Activated T-cell treated with anti-CD3 and anti-CD28 coated beads, Interleukin-2, amount 50 U/mL, for 72 hours (primary cell): Measurements from ENCODE around the gene LLGL1. TPM values are rescaled to one million over a fixed set of nuclear protein-coding genes. Genes with fewer than 3 reads are reported as not detected.

Experiments used
- ATAC-seq, 2 donors: fragments of 150-1000 bp; cut with Tn5 transposase; replicated peaks in 1 of 2; 2 replicates each; pipeline ENCODE4 v1.10.0; 2021; ENCODE audit warnings: moderate library complexity in 2 of 2, mild to moderate bottlenecking in 1 of 2
- DNase-seq, 2 donors: peaks; one replicate each; pipeline ENCODE4 v3.0.0; 2021 to 2022; ENCODE audit warnings: mixed read lengths in 1 of 2
- H3K27ac Mint-ChIP-seq: one replicate; pipeline ENCODE4 v1.8.0; 2022; ENCODE audit warnings: mild to moderate bottlenecking, moderate library complexity, mixed read lengths
- H3K27me3 Mint-ChIP-seq: one replicate; pipeline ENCODE4 v1.8.0; 2022; ENCODE audit warnings: low read depth, mixed read lengths
- H3K36me3 Mint-ChIP-seq, 2 donors: one replicate each; pipeline ENCODE4 v1.8.0; 2022; ENCODE audit warnings: mixed read lengths in 2 of 2, mild to moderate bottlenecking in 1 of 2; ENCODE audit not compliant: insufficient read depth in 2 of 2
- H3K4me1 Mint-ChIP-seq: one replicate; pipeline ENCODE4 v1.8.0; 2022; ENCODE audit warnings: low read depth, mixed read lengths
- H3K4me3 Mint-ChIP-seq, 2 donors: one replicate each; pipeline ENCODE4 v1.8.0; 2022; ENCODE audit warnings: mild to moderate bottlenecking in 2 of 2, mixed read lengths in 2 of 2, moderate library complexity in 2 of 2
- H3K9me3 Mint-ChIP-seq, 2 donors: one replicate each; pipeline ENCODE4 v1.8.0; 2022; ENCODE audit warnings: mixed read lengths in 2 of 2
- total RNA-seq, 2 donors: library from RNA; stranded (reverse); gene quantifications; one replicate each; pipeline ENCODE4 v1.2.3, GENCODE V29; 2022

The LLGL1 gene
- total RNA-seq, 2 donors from 2014 or later, result 18.5 to 18.6 TPM

DNA sequence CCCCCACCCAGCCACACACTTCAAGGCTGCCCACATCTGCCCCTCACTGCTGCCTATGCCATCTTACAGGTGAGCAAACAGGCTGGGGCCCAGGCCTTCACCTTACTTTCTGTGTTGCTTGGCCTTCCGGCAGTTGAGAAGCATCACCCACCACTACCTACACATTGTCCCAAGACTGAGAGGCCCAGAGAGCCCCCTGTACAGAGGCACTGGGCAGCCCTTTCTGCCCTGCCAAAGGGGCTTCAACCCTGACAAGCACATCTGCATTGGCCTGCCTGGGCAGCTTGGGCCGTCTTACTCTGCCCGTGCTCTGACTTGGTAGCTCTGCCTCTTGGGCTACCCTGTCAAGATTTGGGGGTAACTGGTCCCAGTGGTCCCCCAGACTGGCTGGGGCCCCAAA, 36.2 kb downstream of the LLGL1 start:
- Mint-ChIP-seq H3K27me3 (no peaks in the 10 kb centered on the region), H3K27ac (peak overlapping the region; percentile 38), H3K4me3 (peak overlapping the region; percentile 85 to 91), H3K4me1 (peaks cover 35% of the 10 kb centered on the region), H3K9me3 (no peaks in the 10 kb centered on the region), H3K36me3 (peaks cover 0 to 3% of the 10 kb centered on the region in 2 donors)
- ATAC-seq (no peak), DNase-seq (no peak)

DNA sequence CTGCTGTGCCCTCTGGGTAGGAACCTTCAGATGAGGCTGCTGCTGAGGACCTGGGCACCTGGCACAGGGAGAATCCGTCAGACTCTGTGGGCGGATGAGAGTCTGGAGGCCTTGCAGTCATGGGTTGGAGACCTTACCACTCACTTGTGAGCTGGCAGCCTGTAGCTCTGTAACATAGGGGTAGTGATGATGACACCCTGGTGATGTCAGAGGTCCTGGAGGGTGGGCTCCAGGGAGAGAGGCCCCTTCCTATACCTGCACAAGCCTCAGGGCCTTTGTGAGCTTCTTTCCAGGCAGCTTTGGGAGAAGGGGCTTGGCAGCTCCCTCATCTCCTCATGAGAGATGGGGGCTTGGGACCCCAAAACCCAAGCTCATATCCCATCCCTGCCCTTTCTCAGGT, 36.7 kb downstream of the LLGL1 start:
- H3K27me3 Mint-ChIP-seq, result no peaks in the 10 kb centered on the region
- peak overlapping the region; percentile 85 to 91 for H3K4me3 Mint-ChIP-seq
- peak overlapping the region; percentile 38 for H3K27ac Mint-ChIP-seq
- H3K36me3 Mint-ChIP-seq, result peaks cover 0 to 3% of the 10 kb centered on the region in 2 donors
- no peak for DNase-seq
- H3K9me3 Mint-ChIP-seq, result no peaks in the 10 kb centered on the region
- H3K4me1 Mint-ChIP-seq, result peaks cover 31% of the 10 kb centered on the region
- no peak for ATAC-seq

DNA sequence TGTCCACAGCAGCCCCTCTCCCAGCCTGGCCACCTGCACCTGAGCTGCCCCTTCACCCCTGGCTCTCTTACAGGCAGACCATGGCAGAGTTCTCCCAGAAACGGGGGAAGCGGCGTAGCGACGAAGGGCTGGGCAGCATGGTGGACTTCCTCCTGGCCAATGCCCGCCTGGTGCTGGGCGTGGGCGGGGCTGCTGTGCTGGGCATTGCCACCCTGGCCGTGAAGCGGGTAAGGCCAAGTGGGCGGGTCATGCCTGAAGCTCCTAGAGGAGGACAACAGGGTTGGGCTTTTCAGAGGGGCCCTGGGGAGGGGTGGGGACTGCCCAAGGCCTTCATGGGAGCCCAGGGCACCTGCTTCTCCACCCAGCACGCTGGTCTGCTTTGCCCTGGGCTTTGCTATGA, 37.2 kb downstream of the LLGL1 start:
- H3K27me3 Mint-ChIP-seq, result no peaks in the 10 kb centered on the region
- ATAC-seq (no peak), DNase-seq (no peak)
- no peak overlapping the region for H3K4me3 Mint-ChIP-seq
- H3K4me1 Mint-ChIP-seq, result peaks cover 28% of the 10 kb centered on the region
- peaks cover 0 to 3% of the 10 kb centered on the region in 2 donors for H3K36me3 Mint-ChIP-seq
- no peaks in the 10 kb centered on the region for H3K9me3 Mint-ChIP-seq
- H3K27ac Mint-ChIP-seq, result no peak overlapping the region

DNA sequence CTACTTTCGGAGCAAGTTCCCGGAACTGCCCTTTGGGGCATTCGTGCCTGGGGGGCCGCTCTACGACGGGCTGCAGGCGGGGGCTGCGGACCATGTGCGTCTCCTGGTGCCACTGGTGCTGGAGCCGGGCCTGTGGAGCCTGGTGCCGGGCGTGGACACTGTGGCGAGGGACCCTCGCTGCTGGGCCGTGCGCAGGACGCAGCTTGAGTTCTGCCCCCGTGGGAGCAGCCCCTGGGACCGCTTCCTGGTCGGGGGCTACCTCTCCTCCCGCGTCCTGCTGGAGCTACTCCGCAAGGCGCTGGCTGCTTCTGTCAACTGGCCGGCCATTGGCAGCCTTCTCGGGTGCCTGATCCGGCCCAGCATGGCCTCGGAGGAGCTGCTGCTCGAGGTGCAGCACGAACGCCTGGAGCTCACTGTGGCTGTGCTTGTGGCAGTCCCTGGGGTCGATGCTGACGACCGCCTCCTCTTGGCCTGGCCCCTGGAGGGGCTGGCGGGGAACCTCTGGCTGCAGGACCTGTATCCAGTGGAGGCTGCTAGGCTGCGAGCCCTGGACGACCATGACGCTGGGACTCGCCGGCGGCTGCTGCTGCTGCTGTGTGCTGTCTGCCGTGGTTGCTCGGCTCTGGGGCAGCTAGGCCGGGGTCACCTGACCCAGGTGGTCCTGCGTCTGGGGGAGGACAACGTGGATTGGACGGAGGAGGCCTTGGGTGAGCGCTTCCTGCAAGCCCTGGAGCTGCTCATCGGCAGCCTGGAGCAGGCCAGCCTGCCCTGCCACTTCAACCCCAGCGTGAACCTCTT, 38.6 kb downstream of the LLGL1 start:
- DNase-seq (no peak), ATAC-seq (no peak)
- H3K9me3 Mint-ChIP-seq, result no peaks in the 10 kb centered on the region
- H3K4me1 Mint-ChIP-seq, result peaks cover 27% of the 10 kb centered on the region
- no peak overlapping the region for H3K27ac Mint-ChIP-seq
- H3K36me3 Mint-ChIP-seq, result no peaks in the 10 kb centered on the region
- H3K4me3 Mint-ChIP-seq, result no peak overlapping the region
- H3K27me3 Mint-ChIP-seq, result no peaks in the 10 kb centered on the region

DNA sequence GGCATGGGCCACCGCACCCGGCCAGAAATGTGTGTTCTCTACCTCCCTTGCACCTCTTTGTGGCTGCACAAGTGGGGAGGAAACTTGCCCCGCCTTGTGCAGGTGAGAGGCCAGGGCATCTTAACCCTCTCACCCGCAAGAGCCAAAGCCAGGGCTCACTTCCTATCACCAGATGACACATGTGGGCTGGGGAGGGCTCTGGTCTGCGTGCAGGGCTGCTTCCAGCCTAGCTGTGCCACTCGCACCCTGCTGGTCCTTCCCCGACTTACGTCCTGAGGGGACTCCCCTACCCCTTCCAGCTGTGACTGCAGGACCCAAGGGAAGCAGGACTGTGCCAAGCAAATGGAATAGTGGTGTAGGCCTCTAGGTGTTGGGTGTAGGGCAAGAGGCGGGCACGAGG, 41.9 kb downstream of the LLGL1 start:
- H3K4me1 Mint-ChIP-seq, result peaks cover 8% of the 10 kb centered on the region
- ATAC-seq (peak in 1 of 2 donors; percentile 24), DNase-seq (no peak)
- no peak overlapping the region for H3K27ac Mint-ChIP-seq
- no peaks in the 10 kb centered on the region for H3K9me3 Mint-ChIP-seq
- no peaks in the 10 kb centered on the region for H3K36me3 Mint-ChIP-seq
- no peaks in the 10 kb centered on the region for H3K27me3 Mint-ChIP-seq
- no peak overlapping the region for H3K4me3 Mint-ChIP-seq

DNA sequence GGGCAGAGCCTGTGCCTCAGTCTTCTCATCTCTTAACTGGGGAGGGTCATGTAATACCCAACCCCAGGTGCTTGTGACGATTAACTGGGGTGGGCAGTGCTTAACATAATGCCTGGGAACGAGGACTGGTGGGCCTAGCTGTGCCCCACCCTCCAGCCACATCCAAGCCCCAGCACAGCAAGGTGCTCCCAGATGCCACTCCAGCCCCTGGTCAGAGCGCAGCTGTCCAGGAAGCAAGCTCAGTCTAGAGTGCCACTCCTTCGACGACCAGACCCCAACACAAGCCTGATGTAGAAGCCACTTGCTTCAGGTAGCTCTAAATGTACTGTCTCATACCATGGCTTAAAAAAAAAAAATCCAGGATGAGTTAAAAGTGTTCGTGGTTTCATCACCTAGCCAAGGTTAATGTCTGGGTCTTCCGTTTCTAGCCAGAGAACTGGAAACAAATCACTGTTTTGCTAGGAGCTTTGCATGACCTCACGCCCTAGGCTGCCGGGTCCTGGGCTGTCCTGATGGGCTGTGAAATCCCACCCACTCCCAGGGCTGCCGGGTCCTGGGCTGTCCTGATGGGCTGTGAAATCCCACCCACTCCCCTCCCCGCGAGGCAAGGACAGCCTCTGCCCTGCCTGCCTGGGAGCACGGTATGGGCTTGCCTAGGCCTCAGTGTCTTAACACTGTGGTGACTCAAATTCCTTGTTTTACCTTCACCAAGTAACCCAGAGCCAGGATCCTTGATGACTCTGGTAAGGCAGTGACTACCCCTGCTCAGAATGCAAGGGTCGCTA, 42.7 kb downstream of the LLGL1 start:
- Mint-ChIP-seq H3K36me3 (no peaks in the 10 kb centered on the region), H3K27ac (no peak overlapping the region), H3K27me3 (no peaks in the 10 kb centered on the region), H3K4me3 (no peak overlapping the region), H3K4me1 (peaks cover 8% of the 10 kb centered on the region), H3K9me3 (no peaks in the 10 kb centered on the region)
- peak; percentile 22 to 23 for ATAC-seq
- no peak for DNase-seq

DNA sequence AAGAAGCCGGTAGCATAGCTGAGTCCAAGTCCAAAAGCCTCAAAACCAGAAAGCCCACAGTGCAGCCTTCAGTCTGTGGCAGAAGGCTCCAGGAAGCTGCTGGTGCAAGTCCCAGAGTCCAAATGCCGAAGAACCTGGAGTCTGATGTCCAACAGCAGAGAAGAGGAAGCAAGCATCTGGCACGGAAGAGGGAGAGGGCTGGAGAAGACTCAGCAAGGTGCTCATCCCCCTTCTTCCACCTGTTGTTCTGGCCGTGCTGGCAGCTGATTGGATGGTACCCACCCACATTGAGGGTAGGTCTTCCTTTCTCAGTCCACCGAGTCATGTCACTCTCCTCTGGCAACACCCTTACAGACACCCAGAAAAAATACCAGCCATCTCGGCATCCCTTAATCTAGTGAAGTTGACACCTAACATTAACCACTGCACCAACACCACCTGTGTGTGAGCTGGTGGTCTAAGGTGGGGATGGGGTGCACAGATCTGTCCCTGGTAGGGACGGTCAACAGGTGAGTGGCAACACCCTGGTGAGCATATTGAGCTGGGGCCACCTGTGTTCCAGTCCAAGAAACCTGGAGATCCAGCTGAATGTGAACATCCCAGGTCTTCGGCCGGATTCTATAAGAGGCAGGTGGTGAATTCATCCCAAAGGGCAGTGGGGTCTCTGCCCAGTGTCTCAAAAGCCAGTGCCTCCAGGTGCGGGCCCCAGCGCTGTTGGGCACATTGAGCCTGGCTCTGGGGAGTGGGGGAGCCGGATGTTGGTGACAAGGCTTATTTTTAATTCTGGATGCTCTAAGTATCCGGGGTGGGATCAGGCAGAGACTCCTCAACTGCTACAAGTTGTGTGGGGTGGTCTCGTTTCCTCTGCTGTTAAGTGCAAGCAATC, 44.9 kb downstream of the LLGL1 start:
- Mint-ChIP-seq H3K27ac (no peak overlapping the region), H3K27me3 (no peaks in the 10 kb centered on the region), H3K36me3 (no peaks in the 10 kb centered on the region), H3K9me3 (no peaks in the 10 kb centered on the region), H3K4me1 (peaks cover 8% of the 10 kb centered on the region), H3K4me3 (no peak overlapping the region)
- ATAC-seq, result no peak
- DNase-seq, result no peak

DNA sequence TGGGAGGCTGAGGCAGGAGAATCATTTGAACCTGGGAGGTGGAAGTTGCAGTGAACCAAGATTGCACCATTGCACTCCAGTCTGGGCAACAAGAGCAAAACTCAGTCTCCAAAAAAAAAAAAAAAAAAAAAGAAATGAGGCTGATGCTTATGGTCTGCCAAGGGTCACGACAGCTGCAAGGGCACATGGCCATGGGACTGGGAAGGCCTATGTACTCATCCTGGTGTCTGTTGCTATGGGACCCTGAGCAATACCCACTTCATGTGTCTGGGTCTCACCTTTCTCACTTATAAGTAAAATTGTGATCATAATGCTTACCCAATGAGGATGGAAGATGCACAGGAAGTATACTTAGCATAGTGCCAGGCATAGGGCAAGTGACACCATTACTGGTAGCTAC, 51.6 kb downstream of the LLGL1 start:
- Mint-ChIP-seq H3K4me3 (no peak overlapping the region), H3K27me3 (no peaks in the 10 kb centered on the region), H3K9me3 (no peaks in the 10 kb centered on the region), H3K4me1 (no peaks in the 10 kb centered on the region), H3K27ac (no peak overlapping the region), H3K36me3 (peaks cover 9% of the 10 kb centered on the region in 2 donors)
- DNase-seq (no peak), ATAC-seq (no peak)

DNA sequence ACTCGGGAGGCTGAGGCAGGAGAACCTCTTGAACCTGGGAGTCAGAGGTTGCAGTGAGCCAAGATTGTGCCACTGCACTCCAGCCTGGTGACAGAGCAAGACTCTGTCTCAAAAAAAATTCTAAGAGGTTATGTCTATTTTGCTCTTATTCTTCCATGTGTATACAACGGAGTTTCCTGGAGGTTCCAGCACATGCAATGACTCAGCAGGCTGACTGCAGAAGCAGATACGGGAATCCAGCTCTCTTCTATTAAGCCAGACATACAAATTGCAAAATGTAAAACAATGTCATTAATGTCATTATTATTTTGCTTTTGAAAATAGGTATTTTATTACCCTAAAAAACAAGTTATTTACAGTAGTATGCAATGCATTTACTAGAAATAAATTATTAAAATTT, 53.4 kb downstream of the LLGL1 start:
- DNase-seq, result no peak
- ATAC-seq, result no peak
- no peak overlapping the region for H3K4me3 Mint-ChIP-seq
- H3K9me3 Mint-ChIP-seq, result no peaks in the 10 kb centered on the region
- no peaks in the 10 kb centered on the region for H3K4me1 Mint-ChIP-seq
- no peak overlapping the region for H3K27ac Mint-ChIP-seq
- no peaks in the 10 kb centered on the region for H3K27me3 Mint-ChIP-seq
- H3K36me3 Mint-ChIP-seq, result peaks cover 10 to 11% of the 10 kb centered on the region in 2 donors

DNA sequence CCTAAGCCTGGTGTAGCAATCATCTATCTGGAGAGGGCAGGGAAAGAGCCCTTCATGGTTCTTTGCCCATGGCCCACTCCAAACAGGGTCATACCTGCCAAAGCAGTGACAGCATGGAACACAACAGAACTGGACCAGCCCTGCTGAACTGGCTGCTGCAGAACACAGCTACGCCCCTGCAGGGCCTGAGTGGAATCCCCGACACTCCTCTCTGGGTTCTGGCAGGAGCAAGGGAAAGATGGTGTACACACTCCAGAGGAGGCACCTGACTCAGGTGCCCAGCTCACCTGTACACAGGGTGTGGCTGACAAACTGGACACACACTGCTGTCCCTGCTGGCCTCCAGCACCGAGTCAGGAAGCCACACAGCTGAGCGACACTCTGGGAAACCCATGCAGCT, 54.8 kb downstream of the LLGL1 start:
- DNase-seq, result no peak
- peaks cover 10 to 11% of the 10 kb centered on the region in 2 donors for H3K36me3 Mint-ChIP-seq
- no peak overlapping the region for H3K4me3 Mint-ChIP-seq
- no peaks in the 10 kb centered on the region for H3K9me3 Mint-ChIP-seq
- no peak overlapping the region for H3K27ac Mint-ChIP-seq
- no peaks in the 10 kb centered on the region for H3K4me1 Mint-ChIP-seq
- ATAC-seq, result no peak
- H3K27me3 Mint-ChIP-seq, result no peaks in the 10 kb centered on the region

DNA sequence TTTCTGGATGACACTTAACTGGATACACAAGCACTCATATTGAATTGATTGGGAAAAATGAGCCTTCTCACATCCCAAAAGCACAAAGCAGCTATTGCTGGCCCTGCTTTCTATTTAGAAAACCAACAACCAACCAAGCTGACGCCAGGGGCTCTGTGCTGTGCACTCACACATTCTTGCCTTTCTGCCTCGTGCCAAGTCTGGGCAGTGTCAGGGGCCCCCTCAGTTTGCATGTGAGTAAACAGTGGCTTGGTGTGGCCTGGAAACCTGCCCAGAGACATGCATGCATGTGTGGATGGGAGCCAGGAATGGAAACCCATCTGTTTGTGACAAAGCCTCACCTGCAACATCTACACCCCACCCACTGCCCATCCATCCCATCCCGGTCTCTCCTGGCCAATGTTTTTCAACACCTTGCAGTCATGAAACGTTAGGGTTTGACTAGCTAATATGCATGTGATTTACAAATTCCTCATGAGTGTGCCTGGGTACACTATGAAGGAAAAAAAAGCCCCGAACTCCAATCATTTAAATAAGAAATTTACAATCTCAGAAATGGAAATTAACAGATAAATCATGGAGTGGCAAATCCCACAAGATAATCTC, 55.4 kb downstream of the LLGL1 start:
- Mint-ChIP-seq H3K27ac (no peak overlapping the region), H3K36me3 (peaks cover 14% of the 10 kb centered on the region in 2 donors)
- no peak for ATAC-seq

DNA sequence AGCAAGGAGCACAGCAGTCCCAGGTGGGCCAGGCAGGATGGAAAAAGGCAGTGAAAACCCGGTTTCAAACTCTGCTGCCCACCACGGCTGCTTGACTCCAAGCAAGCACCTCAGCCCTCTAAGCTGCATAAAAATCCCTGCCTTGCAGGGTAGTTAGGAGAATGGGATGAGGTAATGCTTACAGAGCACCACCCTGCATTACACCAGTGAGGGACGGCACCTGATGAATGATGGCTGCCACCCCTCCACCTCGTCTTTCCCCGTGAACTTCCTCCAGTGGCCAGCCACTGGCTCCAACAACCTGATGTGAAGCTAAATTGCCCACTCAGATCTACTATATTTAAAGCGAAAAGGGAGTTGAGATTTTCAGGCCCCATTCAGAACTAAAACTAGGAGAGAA, 56.4 kb downstream of the LLGL1 start:
- Mint-ChIP-seq H3K36me3 (peaks cover 10 to 12% of the 10 kb centered on the region in 2 donors), H3K27ac (no peak overlapping the region), H3K27me3 (no peaks in the 10 kb centered on the region), H3K9me3 (no peaks in the 10 kb centered on the region), H3K4me3 (no peak overlapping the region), H3K4me1 (no peaks in the 10 kb centered on the region)
- ATAC-seq (no peak), DNase-seq (no peak)

More for the DNA sequence above, 55.4 kb downstream of the LLGL1 start:
- Mint-ChIP-seq H3K4me1 (no peaks in the 10 kb centered on the region), H3K4me3 (no peak overlapping the region), H3K9me3 (no peaks in the 10 kb centered on the region), H3K27me3 (no peaks in the 10 kb centered on the region)
- DNase-seq, result no peak
